Subcutaneous adipose tissue (tissue), 4 donors: ENCODE measurements around the gene UTS2B. TPM values are rescaled to one million over a fixed set of nuclear protein-coding genes. Genes with fewer than 3 reads are reported as not detected.

Source experiments
- CTCF ChIP-seq: fragments of 450-650 bp; IDR thresholded peaks from one replicate; pipeline ENCODE4 v1.5.1; 2016; ENCODE audit warnings: low read depth, mild to moderate bottlenecking, control low read depth, antibody characterized with exemption, moderate library complexity
- total RNA-seq, 4 donors: library from RNA; depleted of rRNA; stranded (reverse); fragments of >200 nt; gene quantifications; one replicate each; pipeline ENCODE4 v1.1.0, GENCODE V29; 2016

Gene UTS2B
- total RNA-seq, 4 donors from 2014 or later = 0.82 to 2.0 (median 1.1) TPM

GRCh38 chr3:191352014-191352413 is 21.7 kb upstream of the UTS2B start:
- no peak for TF ChIP-seq CTCF

- TF ChIP-seq CTCF = no peak
These were observed 20.2 kb upstream of the UTS2B start for GRCh38 chr3:191350396-191351090.

GRCh38 chr3:191348098-191348497 is 17.8 kb upstream of the UTS2B start:
- TF ChIP-seq CTCF = no peak

- TF ChIP-seq CTCF = no peak
These were observed 16.9 kb upstream of the UTS2B start for GRCh38 chr3:191347228-191347627.

- TF ChIP-seq CTCF = no peak
These were observed 15.0 kb upstream of the UTS2B start for GRCh38 chr3:191345334-191345733.

GRCh38 chr3:191343913-191344312 is 13.6 kb upstream of the UTS2B start:
- no peak for TF ChIP-seq CTCF

- TF ChIP-seq CTCF = no peak
These were observed 12.8 kb upstream of the UTS2B start for GRCh38 chr3:191343115-191343514.
